HUES6 (cell line): Measurements from ENCODE around the gene FAM25G.
"Not testable (repeated sequence)": the region's sequence is repeated elsewhere in the genome, so short reads cannot be mapped to it uniquely, and the experiment has no call there.

Experiments
- H3K27ac ChIP-seq: 2 replicates; pipeline ENCODE4 v1.7.0; 2013; ENCODE audit warnings: low read depth, mild to moderate bottlenecking, low read length, inconsistent platforms
- H3K27me3 ChIP-seq: 2 replicates; pipeline ENCODE4 v1.6.1; 2013; ENCODE audit warnings: low read length; ENCODE audit not compliant: control insufficient read depth, insufficient read depth
- H3K36me3 ChIP-seq: 2 replicates; pipeline ENCODE4 v1.6.1; 2013; ENCODE audit warnings: low read length; ENCODE audit not compliant: control insufficient read depth, insufficient read depth
- H3K4me1 ChIP-seq: 2 replicates; pipeline ENCODE4 v1.6.1; 2013; ENCODE audit warnings: low read length; ENCODE audit not compliant: control insufficient read depth, insufficient read depth
- H3K4me3 ChIP-seq: 2 replicates; pipeline ENCODE4 v1.5.1; 2013; ENCODE audit warnings: low read depth, low read length
- H3K9ac ChIP-seq: one replicate; pipeline ENCODE4 v1.6.1; 2013; ENCODE audit warnings: mild to moderate bottlenecking, low read length
- H3K9me3 ChIP-seq: 2 replicates; pipeline ENCODE4 v1.6.1; 2013; ENCODE audit warnings: low read depth, low read length; ENCODE audit not compliant: control insufficient read depth, insufficient read depth

FAM25G gene

GRCh38 chr10:47480133-47480532, 11.4 kb downstream of the FAM25G start:
- not testable (repeated sequence) for H3K9ac ChIP-seq, H3K4me1 ChIP-seq, H3K36me3 ChIP-seq, H3K9me3 ChIP-seq, H3K27me3 ChIP-seq, H3K4me3 ChIP-seq, H3K27ac ChIP-seq

GRCh38 chr10:47478114-47478513, 13.4 kb downstream of the FAM25G start:
- H3K9me3 ChIP-seq, H3K36me3 ChIP-seq, H3K4me1 ChIP-seq, H3K27ac ChIP-seq, H3K27me3 ChIP-seq, H3K9ac ChIP-seq, H3K4me3 ChIP-seq: not testable (repeated sequence)

GRCh38 chr10:47477078-47477477, 14.4 kb downstream of the FAM25G start:
- not testable (repeated sequence) for H3K27ac ChIP-seq, H3K36me3 ChIP-seq, H3K4me1 ChIP-seq, H3K27me3 ChIP-seq, H3K9ac ChIP-seq, H3K9me3 ChIP-seq, H3K4me3 ChIP-seq

GRCh38 chr10:47475101-47475500, 16.4 kb downstream of the FAM25G start:
- not testable (repeated sequence) for H3K27me3 ChIP-seq, H3K36me3 ChIP-seq, H3K4me3 ChIP-seq, H3K9ac ChIP-seq, H3K4me1 ChIP-seq, H3K9me3 ChIP-seq, H3K27ac ChIP-seq

- H3K9ac ChIP-seq, H3K4me3 ChIP-seq, H3K36me3 ChIP-seq, H3K9me3 ChIP-seq, H3K27me3 ChIP-seq, H3K4me1 ChIP-seq, H3K27ac ChIP-seq: not testable (repeated sequence)
Observed at GRCh38 chr10:47473516-47473915, 18.0 kb downstream of the FAM25G start.

- not testable (repeated sequence) for H3K4me3 ChIP-seq, H3K9ac ChIP-seq, H3K27ac ChIP-seq, H3K4me1 ChIP-seq, H3K27me3 ChIP-seq, H3K9me3 ChIP-seq, H3K36me3 ChIP-seq
Observed at GRCh38 chr10:47472647-47473046, 18.9 kb downstream of the FAM25G start.

GRCh38 chr10:47472072-47472471, 19.4 kb downstream of the FAM25G start:
- H3K27ac ChIP-seq, H3K36me3 ChIP-seq, H3K4me1 ChIP-seq, H3K27me3 ChIP-seq, H3K4me3 ChIP-seq, H3K9me3 ChIP-seq, H3K9ac ChIP-seq: not testable (repeated sequence)

- not testable (repeated sequence) for H3K9ac ChIP-seq, H3K36me3 ChIP-seq, H3K27ac ChIP-seq, H3K9me3 ChIP-seq, H3K4me3 ChIP-seq, H3K27me3 ChIP-seq, H3K4me1 ChIP-seq
Observed at GRCh38 chr10:47468731-47469528, 22.6 kb downstream of the FAM25G start.

- not testable (repeated sequence) for H3K27me3 ChIP-seq, H3K9ac ChIP-seq, H3K27ac ChIP-seq, H3K4me3 ChIP-seq, H3K4me1 ChIP-seq, H3K36me3 ChIP-seq, H3K9me3 ChIP-seq
Observed at GRCh38 chr10:47467957-47468356, 23.5 kb downstream of the FAM25G start.

GRCh38 chr10:47467458-47467857, 24.0 kb downstream of the FAM25G start:
- not testable (repeated sequence) for H3K36me3 ChIP-seq, H3K27ac ChIP-seq, H3K4me3 ChIP-seq, H3K4me1 ChIP-seq, H3K9ac ChIP-seq, H3K9me3 ChIP-seq, H3K27me3 ChIP-seq

GRCh38 chr10:47465216-47465917, 26.1 kb downstream of the FAM25G start:
- H3K27me3 ChIP-seq, H3K27ac ChIP-seq, H3K9ac ChIP-seq, H3K4me3 ChIP-seq, H3K9me3 ChIP-seq, H3K4me1 ChIP-seq, H3K36me3 ChIP-seq: not testable (repeated sequence)
